LNCAP (cell line): ENCODE data around the gene OXTR.

ENCODE experiments used
- TF ChIP-seq, protein P1 (sequence below): fragments of 450-650 bp; IDR thresholded peaks from 2 replicates; pipeline ENCODE4 v1.5.1; 2017; ENCODE audit warnings: mild to moderate bottlenecking

Gene OXTR

DNA sequence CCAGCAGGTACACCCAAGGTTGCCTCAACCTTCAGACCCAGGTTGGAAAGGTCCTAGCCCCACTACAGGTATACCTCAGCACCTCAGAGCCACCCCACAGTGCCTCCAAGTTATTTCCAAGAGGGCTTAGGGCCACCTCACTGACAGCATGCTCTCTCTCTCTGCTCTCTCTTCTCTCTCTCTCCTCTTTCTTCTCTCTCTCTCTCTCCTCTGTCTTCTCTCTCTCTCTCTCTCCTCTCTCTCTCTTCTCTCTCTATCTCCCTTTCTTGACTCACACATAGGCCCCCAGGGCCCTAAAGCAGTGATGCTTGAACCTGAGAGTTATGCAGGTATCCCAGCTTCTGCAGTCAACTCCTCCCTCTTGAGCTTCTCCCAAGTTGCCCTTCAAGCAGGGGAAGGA, 31.6 kb downstream of the OXTR start:
- TF ChIP-seq, protein P1, sequence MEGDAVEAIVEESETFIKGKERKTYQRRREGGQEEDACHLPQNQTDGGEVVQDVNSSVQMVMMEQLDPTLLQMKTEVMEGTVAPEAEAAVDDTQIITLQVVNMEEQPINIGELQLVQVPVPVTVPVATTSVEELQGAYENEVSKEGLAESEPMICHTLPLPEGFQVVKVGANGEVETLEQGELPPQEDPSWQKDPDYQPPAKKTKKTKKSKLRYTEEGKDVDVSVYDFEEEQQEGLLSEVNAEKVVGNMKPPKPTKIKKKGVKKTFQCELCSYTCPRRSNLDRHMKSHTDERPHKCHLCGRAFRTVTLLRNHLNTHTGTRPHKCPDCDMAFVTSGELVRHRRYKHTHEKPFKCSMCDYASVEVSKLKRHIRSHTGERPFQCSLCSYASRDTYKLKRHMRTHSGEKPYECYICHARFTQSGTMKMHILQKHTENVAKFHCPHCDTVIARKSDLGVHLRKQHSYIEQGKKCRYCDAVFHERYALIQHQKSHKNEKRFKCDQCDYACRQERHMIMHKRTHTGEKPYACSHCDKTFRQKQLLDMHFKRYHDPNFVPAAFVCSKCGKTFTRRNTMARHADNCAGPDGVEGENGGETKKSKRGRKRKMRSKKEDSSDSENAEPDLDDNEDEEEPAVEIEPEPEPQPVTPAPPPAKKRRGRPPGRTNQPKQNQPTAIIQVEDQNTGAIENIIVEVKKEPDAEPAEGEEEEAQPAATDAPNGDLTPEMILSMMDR = no peak

DNA sequence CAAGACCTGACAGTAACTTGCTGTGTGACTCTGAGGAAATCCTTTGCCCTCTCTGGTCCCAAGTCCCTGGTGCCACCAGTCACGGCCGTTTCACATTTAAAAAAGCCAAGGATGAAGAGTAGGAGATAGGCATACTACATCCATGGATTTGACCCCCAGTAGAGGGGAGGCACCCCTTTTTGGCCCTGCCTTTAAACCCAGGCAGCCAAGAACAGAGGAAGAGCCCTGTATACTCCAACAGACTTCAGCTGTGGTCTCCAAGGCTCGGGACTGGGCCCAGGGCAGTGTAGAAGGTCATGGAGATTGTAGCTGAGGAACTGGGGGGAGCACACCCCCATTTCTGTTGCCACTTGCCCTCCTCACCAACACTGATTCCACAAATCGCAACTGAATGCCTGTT, 32.1 kb downstream of the OXTR start:
- TF ChIP-seq, protein P1 = no peak

- TF ChIP-seq, protein P1 = no peak
These were observed 33.0 kb downstream of the OXTR start for GRCh38 chr3:8736436-8736835.

- TF ChIP-seq, protein P1 = no peak
These were observed 34.5 kb downstream of the OXTR start for GRCh38 chr3:8734908-8735307.

GRCh38 chr3:8734137-8734878, 35.1 kb downstream of the OXTR start:
- TF ChIP-seq, protein P1 = no peak

DNA sequence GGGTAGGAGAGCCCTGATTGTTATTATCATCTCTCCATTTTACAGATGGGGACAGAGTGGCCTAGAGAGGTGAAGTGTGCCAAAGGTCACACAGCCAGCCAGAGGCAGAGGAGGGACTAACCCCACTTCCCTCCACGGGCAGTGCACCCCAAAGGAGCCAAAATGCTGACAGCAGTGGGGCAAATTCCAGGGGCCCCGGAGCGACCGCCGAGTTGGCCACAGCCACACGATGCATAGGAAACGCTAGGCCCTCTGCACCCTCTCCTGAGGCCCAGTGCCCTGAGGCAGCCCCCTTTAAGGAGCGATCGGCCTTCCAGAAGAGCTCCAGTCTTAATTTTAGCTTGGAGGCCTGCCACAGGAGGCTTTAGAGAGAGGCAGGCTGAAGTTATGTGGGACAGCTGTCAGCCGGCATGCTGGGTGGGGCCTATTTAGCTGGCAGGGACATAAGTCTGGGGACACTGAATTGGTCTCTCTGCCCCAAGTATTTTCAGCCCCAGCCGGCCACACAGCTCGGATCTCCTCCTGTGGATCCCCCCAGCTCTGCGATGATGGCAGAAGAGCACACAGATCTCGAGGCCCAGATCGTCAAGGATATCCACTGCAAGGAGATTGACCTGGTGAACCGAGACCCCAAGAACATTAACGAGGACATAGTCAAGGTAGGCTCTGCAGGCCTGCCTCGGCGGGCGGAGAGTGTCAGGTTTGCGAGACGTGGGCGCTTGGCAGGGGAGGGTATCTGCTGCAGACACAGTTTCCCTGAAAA, 35.9 kb downstream of the OXTR start, which contains the start of gene CAV3:
TSS of gene CAV3 (plus strand) at position 471 of the 763 bp plus-strand sequence. CDS start at position 546, 75 bp downstream.
- TF ChIP-seq, protein P1 = no peak

- TF ChIP-seq, protein P1 = no peak
These were observed 37.0 kb downstream of the OXTR start for GRCh38 chr3:8732413-8732812.
